Left cardiac atrium (tissue), 4 donors: ENCODE data around the gene TRMO. TPM values are rescaled to one million over a fixed set of nuclear protein-coding genes. Genes with fewer than 3 reads are reported as not detected.

Experiments used
- ATAC-seq, 2 donors: fragments of 200-7000 bp; cut with Tn5 transposase; one replicate each; pipeline ENCODE4 v1.9.1; 2020; ENCODE audit warnings: mild to moderate bottlenecking in 2 of 2, moderate library complexity in 2 of 2
- DNase-seq: peaks from one replicate; pipeline ENCODE4 v3.0.0-alpha.2; 2020
- intact Hi-C, 2 donors: fragments of 100-400 bp; cut with DNase I; formaldehyde crosslinking; loops; one replicate each; pipeline versions ENCODE4 v1.14.1 to v1.15.1; 2022 to 2023
- total RNA-seq, 2 donors: library from RNA; stranded (reverse); fragmentation: NEBNext Ultra II Directional; extraction: Animal tissue kit (Norgen Biotek cat#: 25700); gene quantifications; one replicate each; pipeline ENCODE4 v1.2.1, GENCODE V29; 2021
- donor health status: DM: no; HTN: yes; CAD: no.
- donor health status: DM: no; HTN: yes; CAD: no; lungs with severe emphysema.
- donor health status: DM: yes; HTN: yes; CAD: no.
- donor health status: Dilated cardiomyopathy.

Gene TRMO
- total RNA-seq, 2 donors from 2014 or later: 7.0 to 8.2 TPM

GRCh38 chr9:97941323-97941722 is 19.0 kb upstream of the TRMO start:
- DNase-seq (no peak), ATAC-seq (no peak)
- intact Hi-C loops: no loop called here

DNA sequence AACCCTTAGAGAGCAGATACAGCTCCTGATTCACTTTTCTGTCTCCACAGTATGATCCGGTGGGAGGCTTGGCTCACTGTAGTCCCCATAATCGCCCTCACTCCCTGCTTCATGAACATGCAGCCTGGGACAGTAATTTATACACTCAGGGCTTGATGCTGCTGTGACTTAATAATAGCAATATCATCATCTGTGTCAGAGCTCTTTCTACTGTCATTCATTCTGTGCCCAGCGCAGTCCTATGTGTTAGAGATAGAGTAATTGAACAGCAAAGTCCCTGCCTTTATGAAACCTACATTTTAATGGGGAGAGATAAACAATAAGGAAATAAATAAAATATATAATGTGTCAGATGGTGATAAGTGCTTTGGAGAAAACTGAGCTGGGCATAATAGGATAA is 18.4 kb upstream of the TRMO start:
- intact Hi-C loops: no loop called here
- DNase-seq (no peak), ATAC-seq (no peak)

DNA sequence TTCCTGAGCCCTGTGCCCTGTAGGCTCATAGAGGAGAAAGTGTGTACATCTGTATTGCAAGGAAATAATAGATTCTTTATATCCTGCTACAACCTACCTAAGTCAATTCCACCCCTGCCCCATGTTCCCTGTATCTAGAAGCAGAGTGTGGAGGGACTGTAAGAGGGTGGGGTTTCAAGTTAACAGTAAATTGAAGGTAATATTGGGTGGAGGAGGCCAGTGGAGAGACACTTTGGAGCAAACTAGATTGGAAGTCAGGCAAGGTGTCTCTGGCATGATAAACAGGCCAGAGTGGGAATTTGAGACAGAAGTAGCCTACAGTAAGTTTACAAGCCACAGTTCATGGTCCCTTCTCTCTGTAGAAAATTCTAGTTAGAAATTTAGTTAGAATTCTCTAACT is 17.9 kb upstream of the TRMO start:
- no peak for ATAC-seq
- intact Hi-C loops: no loop called here
- DNase-seq: no peak

GRCh38 chr9:97938081-97938644 is 15.9 kb upstream of the TRMO start, which contains the start of gene HEMGN:
Gene HEMGN, minus strand, starts transcription at chr9:97938172. Its CDS starts 36 bp downstream, at chr9:97938136.
- DNase-seq (no peak), ATAC-seq (no peak)
- intact Hi-C loops: no loop called here

- intact Hi-C loops: no loop called here
- ATAC-seq (no peak), DNase-seq (no peak)
Measured at GRCh38 chr9:97936998-97937397, 14.7 kb upstream of the TRMO start.

DNA sequence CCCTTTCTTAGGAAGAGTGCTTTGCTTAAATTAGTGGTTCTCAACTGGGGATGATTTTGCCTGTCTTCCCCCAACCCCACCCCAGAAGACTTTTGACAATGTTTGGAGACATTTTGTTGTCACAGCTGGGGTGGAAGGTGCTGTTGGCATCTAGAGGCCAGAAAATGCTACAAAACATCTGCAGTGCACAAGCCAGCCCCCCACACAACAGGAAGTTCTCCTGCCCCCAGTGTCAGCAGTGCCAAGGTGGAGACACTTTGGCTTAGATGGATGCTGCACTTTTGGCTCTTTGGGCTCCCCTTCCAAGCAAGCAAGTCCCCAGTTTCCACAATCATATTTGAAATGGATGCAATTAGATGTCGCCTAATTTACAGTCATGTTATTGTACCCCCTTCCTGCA is 13.0 kb upstream of the TRMO start:
- DNase-seq (no peak), ATAC-seq (no peak)
- intact Hi-C loops: no loop called here

GRCh38 chr9:97934321-97935115 is 12.2 kb upstream of the TRMO start:
- DNase-seq: no peak
- intact Hi-C loops: no loop called here
- ATAC-seq: no peak

DNA sequence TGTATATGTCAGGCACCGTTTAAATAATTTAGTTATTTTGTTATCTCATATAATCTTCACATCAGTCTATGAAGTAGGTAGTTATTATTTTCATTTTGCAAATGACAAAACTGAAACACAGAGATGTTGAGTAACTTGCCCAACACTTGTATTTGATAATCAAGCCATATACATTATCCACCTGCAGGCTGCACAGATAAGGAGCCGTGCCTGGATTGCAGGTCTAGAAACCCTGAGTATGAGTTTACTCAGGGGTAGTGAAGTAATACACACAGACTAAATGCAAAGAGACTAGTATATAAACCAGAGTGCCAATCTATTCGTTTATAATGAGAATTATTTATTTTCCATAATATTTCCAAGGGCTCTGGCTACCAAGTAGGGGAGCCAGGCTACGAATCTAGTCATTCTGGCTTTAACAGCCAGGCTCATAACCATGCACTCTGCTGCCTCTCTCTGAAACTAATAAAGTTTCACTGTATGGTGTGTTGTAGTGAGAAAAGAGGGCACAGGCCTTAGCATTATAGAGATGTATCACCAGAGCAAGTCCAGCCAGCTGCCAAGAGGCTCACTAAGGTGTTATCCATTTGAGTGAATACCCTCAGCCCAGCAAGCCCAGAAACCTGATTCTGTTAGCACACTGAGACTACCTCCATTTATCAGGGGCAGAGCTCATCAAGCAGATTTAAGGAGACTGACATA is 11.1 kb upstream of the TRMO start:
- DNase-seq (no peak), ATAC-seq (no peak)
- intact Hi-C loops: no loop called here

DNA sequence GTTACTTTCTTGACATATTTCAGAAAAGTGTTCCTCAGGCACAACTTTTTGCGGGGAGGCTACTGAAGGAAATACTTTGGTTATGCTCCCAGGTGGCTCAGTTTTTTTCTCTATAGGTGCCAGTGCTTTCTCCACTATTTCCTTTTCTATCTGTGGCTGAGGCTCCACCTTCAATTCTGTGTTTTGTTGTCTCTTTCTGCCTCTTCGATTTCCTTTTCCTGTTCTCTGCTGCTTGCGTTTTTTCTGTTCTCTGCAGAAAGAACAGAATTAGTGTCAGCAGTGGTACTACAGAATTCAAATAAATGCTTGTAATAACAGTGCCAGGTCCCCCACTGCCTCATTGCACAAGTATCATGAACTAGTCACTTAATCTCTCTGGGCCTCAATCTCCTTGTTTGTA is 8.7 kb upstream of the TRMO start:
- intact Hi-C loops: no loop called here
- ATAC-seq (no peak), DNase-seq (no peak)

GRCh38 chr9:97928986-97929604 is 6.8 kb upstream of the TRMO start:
- ATAC-seq (no peak), DNase-seq (no peak)
- intact Hi-C loops: loop anchor here in 1 of 2 donors (10.0 kb wide), 1 partner anchor 276 kb away; no protein-coding TSS in a partner anchor

GRCh38 chr9:97925497-97926334 is 3.4 kb upstream of the TRMO start:
- ATAC-seq (no peak), DNase-seq (no peak)
- intact Hi-C loops: loop anchor here in 1 of 2 donors (2.0 to 10.0 kb wide), 3 partner anchors 109 to 337 kb away; no protein-coding TSS in a partner anchor

DNA sequence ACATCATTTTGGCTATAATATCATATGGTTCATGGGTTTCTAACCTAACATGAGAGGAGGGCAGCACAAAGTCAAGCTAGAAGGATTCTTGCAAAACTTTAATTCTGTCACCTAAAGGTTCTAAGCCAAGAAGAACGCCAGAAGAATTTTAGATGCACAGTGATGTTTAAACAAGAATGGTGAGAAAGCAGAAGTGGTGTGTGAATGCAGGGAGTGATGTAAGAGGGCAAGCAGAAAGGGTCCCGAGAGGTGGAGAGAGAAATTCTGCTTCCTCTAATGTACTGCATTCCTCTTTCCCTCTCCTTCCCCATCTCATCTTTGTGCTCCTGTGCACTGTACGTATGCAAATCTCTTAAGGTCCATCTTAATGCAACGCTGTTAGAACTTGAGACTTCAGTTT is 2.1 kb upstream of the TRMO start:
- no peak for DNase-seq
- intact Hi-C loops: loop anchor here (2.0 to 10.0 kb wide), 5 partner anchors 110 to 338 kb away; partner anchors contain the start of gene TBC1D2 (in 1 of the 2)
- no peak for ATAC-seq

DNA sequence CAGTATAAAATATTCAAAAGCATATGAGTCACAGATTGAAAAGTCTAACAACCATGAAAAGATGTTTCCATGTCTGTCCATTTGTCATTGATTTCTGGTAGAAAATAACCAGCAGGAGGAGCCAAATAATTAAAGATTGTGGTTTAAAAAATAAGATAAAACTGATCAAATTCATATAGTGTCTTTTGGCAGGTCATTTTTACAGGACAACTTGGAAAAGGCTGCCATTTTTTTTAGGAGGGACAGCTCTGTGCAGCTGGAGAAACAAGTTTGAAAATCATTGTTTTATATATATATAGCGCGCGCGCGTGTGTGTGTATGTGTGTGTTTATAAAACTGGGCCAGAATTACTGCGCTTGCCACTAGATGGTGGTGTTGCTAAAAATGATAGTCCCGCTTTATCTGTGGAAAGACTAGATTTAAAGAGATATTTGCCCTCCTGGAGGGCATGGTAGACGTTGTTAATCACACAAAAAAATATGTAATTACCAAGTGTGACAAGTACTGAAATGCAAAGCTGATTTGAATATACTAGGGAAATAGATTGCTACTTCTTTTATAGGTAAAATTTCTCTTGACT is 1.3 kb upstream of the TRMO start:
- intact Hi-C loops: loop anchor here (2.0 to 10.0 kb wide), 6 partner anchors 59 to 339 kb away; partner anchors contain the start of genes ANP32B (in 1 of the 2) and TBC1D2 (in 1 of the 2)
- ATAC-seq (peak; percentile 18 to 41), DNase-seq (peak; percentile 76)

- no peak for ATAC-seq
- intact Hi-C loops: no loop called here
- no peak for DNase-seq
Measured at GRCh38 chr9:97919217-97919813, 3.0 kb downstream of the TRMO start.

- ATAC-seq: no peak
- no peak for DNase-seq
- intact Hi-C loops: no loop called here
Measured at GRCh38 chr9:97918611-97919010, 3.7 kb downstream of the TRMO start.

DNA sequence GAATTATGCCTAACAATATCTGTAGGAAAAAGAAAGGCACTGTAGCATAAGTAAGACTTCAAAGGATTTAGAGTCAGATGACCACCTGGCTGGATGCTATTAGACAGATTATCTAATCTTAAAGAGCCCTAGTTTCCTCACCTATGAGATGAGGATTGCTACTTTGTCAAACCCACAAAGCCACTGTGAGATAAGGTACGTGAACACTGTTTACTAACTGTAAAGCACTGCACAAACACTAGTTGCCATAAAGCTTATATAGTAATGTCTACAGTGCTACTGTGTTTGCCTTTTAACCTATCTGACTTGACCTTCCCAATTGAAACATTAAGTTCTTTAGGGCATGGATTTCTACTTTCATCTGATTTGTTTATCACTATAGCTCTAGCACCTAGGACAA is 10.3 kb downstream of the TRMO start:
- DNase-seq (no peak), ATAC-seq (no peak)
- intact Hi-C loops: no loop called here

- ATAC-seq (no peak), DNase-seq (no peak)
- intact Hi-C loops: no loop called here
Measured at GRCh38 chr9:97911528-97911927, 10.8 kb downstream of the TRMO start.

GRCh38 chr9:97910357-97910756 is 11.9 kb downstream of the TRMO start:
- intact Hi-C loops: no loop called here
- no peak for DNase-seq
- no peak for ATAC-seq
